B cell (primary cell): Measurements from ENCODE around the gene SYT2. TPM values are rescaled to one million over a fixed set of nuclear protein-coding genes. Genes with fewer than 3 reads are reported as not detected.
A peak's percentile ranks its signal among the peaks of the same experiment; 100 is the strongest.

Experiments
- ATAC-seq: fragments of 200-7000 bp; cut with Tn5 transposase; one replicate; pipeline ENCODE4 v1.10.0; 2021; ENCODE audit warnings: low read depth, mild to moderate bottlenecking, moderate number of reproducible peaks, moderate library complexity
- CTCF ChIA-PET: fragments of 350-600 bp; sonication (Branson Sonifier 250); formaldehyde crosslinking; loops from one replicate; lab custom pipeline; 2021; ENCODE audit warnings: antibody characterized with exemption, inconsistent platforms; lab: Charles Lee
- POLR2A ChIA-PET: fragments of 350-600 bp; sonication (Branson Sonifier 250); formaldehyde crosslinking; loops from one replicate; lab custom pipeline; 2021; ENCODE audit warnings: antibody characterized with exemption; lab: Charles Lee
- DNase-seq: peaks from one replicate; pipeline ENCODE4 v3.0.0; 2013
- H2AFZ ChIP-seq: 2 replicates; pipeline ENCODE4 v1.6.1; 2012; ENCODE audit warnings: mild to moderate bottlenecking, low read depth, low read length; ENCODE audit not compliant: insufficient read depth, poor library complexity, severe bottlenecking
- H3K27ac ChIP-seq, 2 donors: 1 replicate in 1 of 2; 2 replicates in 1 of 2; pipeline ENCODE4 v1.5.1; 2012 to 2013; ENCODE audit warnings: low read length in 2 of 2, mild to moderate bottlenecking in 2 of 2, moderate library complexity in 1 of 2
- H3K27me3 ChIP-seq, 4 experiments: fragments of 200-600 bp in 1 of 4; sonication (generic) in 1 of 4; replicated peaks in 1 of 4; 1 replicate in 2 of 4; 2 replicates in 2 of 4; pipeline versions ENCODE4 v1.6.1 to v1.7.0; 2013 to 2016; ENCODE audit warnings: low read length in 3 of 4, mild to moderate bottlenecking in 2 of 4, mixed read lengths in 1 of 4, moderate library complexity in 1 of 4; ENCODE audit not compliant: insufficient read depth in 4 of 4, control insufficient read depth in 3 of 4; ENCODE audit errors: control extremely low read depth in 1 of 4
- H3K36me3 ChIP-seq, 2 experiments: replicated peaks in 1 of 2; 1 replicate in 1 of 2; 2 replicates in 1 of 2; pipeline versions ENCODE4 v1.6.1 to v1.7.1; 2013; ENCODE audit warnings: low read length in 1 of 2; ENCODE audit not compliant: insufficient read depth in 2 of 2, control insufficient read depth in 1 of 2; ENCODE audit errors: control extremely low read depth in 1 of 2, extremely low read depth in 1 of 2
- H3K4me1 ChIP-seq, 2 donors: fragments of 200-600 bp in 1 of 2; sonication (generic) in 1 of 2; 1 replicate in 1 of 2; 2 replicates in 1 of 2; pipeline versions ENCODE4 v1.5.1 to v1.6.1; 2013 to 2017; ENCODE audit warnings: low read length in 2 of 2; ENCODE audit not compliant: control insufficient read depth in 2 of 2, insufficient read depth in 2 of 2
- H3K4me2 ChIP-seq: replicated peaks from 2 replicates; pipeline ENCODE3; 2012; ENCODE audit warnings: mild to moderate bottlenecking, low read depth, low read length; ENCODE audit not compliant: poor library complexity, severe bottlenecking
- H3K4me3 ChIP-seq, 5 experiments: fragments of 200-600 bp in 1 of 5; sonication (generic) in 1 of 5; 1 replicate in 3 of 5; 2 replicates in 2 of 5; pipeline versions ENCODE4 v1.5.1 to v1.7.0; 2011 to 2016; ENCODE audit warnings: low read length in 4 of 5, mild to moderate bottlenecking in 4 of 5, low read depth in 2 of 5, control low read depth in 1 of 5, moderate library complexity in 1 of 5; ENCODE audit not compliant: insufficient read depth in 1 of 5; ENCODE audit errors: control extremely low read depth in 1 of 5, extremely low read depth in 1 of 5
- H3K79me2 ChIP-seq: fragments of 200-600 bp; sonication (generic); one replicate; pipeline ENCODE4 v1.6.0; 2016; ENCODE audit warnings: low read length; ENCODE audit not compliant: control insufficient read depth, insufficient read depth
- H3K9ac ChIP-seq: fragments of 200-600 bp; sonication (generic); 2 replicates; pipeline ENCODE4 v1.6.1; 2017; ENCODE audit warnings: mild to moderate bottlenecking, low read length, moderate library complexity
- H3K9me3 ChIP-seq, 3 donors: one replicate each; pipeline versions ENCODE4 v1.6.1 to v1.7.1; 2013; ENCODE audit warnings: low read length in 2 of 3; ENCODE audit not compliant: control insufficient read depth in 2 of 3, insufficient read depth in 1 of 3; ENCODE audit errors: control extremely low read depth in 1 of 3
- H4K20me1 ChIP-seq: 2 replicates; pipeline ENCODE4 v1.6.0; 2012; ENCODE audit warnings: mild to moderate bottlenecking, low read length; ENCODE audit not compliant: insufficient read depth, control insufficient read depth, poor library complexity, severe bottlenecking
- H3K27ac Mint-ChIP-seq: one replicate; pipeline ENCODE4 v1.8.0; 2021; ENCODE audit warnings: mixed read lengths
- H3K27me3 Mint-ChIP-seq: one replicate; pipeline ENCODE4 v1.8.0; 2021; ENCODE audit warnings: mixed read lengths
- H3K4me1 Mint-ChIP-seq: one replicate; pipeline ENCODE4 v1.8.0; 2021; ENCODE audit warnings: mixed read lengths
- H3K4me3 Mint-ChIP-seq: one replicate; pipeline ENCODE4 v1.8.0; 2021; ENCODE audit warnings: mixed read lengths
- H3K9me3 Mint-ChIP-seq: one replicate; pipeline ENCODE4 v1.8.0; 2022; ENCODE audit warnings: mixed read lengths; ENCODE audit not compliant: insufficient read depth
- EZH2 ChIP-seq: IDR thresholded peaks from 2 replicates; pipeline ENCODE4 v1.6.1; 2012; ENCODE audit warnings: borderline replicate concordance, low read depth, mild to moderate bottlenecking, moderate library complexity, low read length; ENCODE audit not compliant: insufficient read depth, poor library complexity, severe bottlenecking
- whole genome bisulfite sequencing: methylation state at CpG from one replicate; pipeline ENCODE4 v1.1.5; 2013; ENCODE audit warnings: missing lambda C conversion rate; ENCODE audit not compliant: insufficient coverage; 5-methylcytosine and 5-hydroxymethylcytosine counted together
- intact Hi-C: fragments of 100-400 bp; cut with micrococcal nuclease; formaldehyde crosslinking; loops from one replicate; pipeline ENCODE4 v1.10.0; 2022
- polyA plus RNA-seq: library from polyadenylated mRNA; depleted of rRNA; stranded (reverse); fragments of >200 nt; gene quantifications from 2 replicates; pipeline ENCODE4 v1.2.3, GENCODE V29; 2012
- total RNA-seq, 2 donors: library from RNA; stranded (reverse); fragments of 120-200 nt in 1 of 2; gene quantifications; 1 replicate in 1 of 2; 2 replicates in 1 of 2; pipeline versions ENCODE4 v1.2.3 to v1.2.4, GENCODE V29; 2013 to 2022
- TF ChIP-seq, protein P1 (sequence below): fragments of 200-600 bp; IDR thresholded peaks from one replicate; pipeline ENCODE4 v1.8.0; 2022; ENCODE audit warnings: antibody characterized with exemption, mild to moderate bottlenecking

Gene SYT2
- total and polyA plus RNA-seq, 2 donors (not counting 1 experiment from before 2014, with no cell fraction given), result not detected

DNA sequence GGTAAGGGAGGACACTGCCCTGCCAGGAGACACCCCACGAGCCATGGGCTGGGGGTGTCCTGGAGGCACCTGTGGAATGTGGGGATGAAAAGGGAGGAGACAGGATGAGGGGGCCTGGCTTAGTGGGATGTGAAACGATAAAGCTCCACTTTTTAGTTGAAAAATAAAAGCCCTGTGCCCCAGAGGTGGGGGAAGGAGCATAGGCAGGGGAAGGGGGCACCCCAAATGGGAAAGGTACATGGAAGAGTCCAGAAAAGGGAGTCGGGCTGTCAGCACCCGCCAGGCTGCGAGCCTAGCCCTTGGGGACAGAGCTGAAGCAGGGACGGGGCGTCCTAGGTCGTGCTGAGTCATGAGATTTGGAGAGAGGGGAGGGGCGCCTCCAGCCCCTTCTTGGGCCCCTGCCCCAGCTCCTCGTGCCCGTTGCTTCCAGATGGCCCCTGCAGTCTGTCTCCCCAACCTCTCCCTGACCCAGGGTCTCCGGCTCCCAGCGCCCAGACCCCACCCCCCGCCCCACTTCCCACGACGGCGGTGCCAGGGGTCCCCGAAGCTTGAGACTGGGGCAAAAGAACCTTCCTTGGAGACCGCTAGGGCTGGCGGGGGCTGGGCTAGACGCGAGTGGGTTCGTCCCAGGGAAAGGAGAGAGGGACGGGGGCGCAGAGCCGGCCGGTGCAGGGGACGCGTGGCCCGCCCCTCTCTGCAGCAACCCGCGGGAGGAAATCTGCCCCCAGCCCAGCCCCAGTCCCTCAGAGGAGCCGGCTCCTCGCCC, 795 bp downstream of the SYT2 start:
- Histone ChIP-seq H3K27me3 (peaks cover 0 to 64% (median 21%) of the 10 kb centered on the region in 4 experiments), H3K27ac (no peak overlapping the region), H3K36me3 (no peaks in the 10 kb centered on the region), H2AFZ (no peak overlapping the region), H3K9me3 (no peaks in the 10 kb centered on the region), H3K4me1 (peaks cover 9 to 14% of the 10 kb centered on the region in 2 donors), H3K4me3 (no peak overlapping the region), H3K9ac (no peak overlapping the region), H3K79me2 (no peaks in the 10 kb centered on the region), H3K4me2 (peak overlapping the region; percentile 53), H4K20me1 (no peaks in the 10 kb centered on the region)
- WGBS, result 5% methylated on average over 26 of the region's 34 CpGs
- peaks cover 8% of the 10 kb centered on the region for H3K4me1 Mint-ChIP-seq
- intact Hi-C loops, result no loop called here
- TF ChIP-seq EZH2, result no peak
- TF ChIP-seq, protein P1, sequence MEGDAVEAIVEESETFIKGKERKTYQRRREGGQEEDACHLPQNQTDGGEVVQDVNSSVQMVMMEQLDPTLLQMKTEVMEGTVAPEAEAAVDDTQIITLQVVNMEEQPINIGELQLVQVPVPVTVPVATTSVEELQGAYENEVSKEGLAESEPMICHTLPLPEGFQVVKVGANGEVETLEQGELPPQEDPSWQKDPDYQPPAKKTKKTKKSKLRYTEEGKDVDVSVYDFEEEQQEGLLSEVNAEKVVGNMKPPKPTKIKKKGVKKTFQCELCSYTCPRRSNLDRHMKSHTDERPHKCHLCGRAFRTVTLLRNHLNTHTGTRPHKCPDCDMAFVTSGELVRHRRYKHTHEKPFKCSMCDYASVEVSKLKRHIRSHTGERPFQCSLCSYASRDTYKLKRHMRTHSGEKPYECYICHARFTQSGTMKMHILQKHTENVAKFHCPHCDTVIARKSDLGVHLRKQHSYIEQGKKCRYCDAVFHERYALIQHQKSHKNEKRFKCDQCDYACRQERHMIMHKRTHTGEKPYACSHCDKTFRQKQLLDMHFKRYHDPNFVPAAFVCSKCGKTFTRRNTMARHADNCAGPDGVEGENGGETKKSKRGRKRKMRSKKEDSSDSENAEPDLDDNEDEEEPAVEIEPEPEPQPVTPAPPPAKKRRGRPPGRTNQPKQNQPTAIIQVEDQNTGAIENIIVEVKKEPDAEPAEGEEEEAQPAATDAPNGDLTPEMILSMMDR, result no peak
- POLR2A ChIA-PET, result no interaction called here
- H3K27ac Mint-ChIP-seq, result no peak overlapping the region
- ATAC-seq (no peak), DNase-seq (no peak)
- no peaks in the 10 kb centered on the region for H3K9me3 Mint-ChIP-seq
- CTCF ChIA-PET, result no interaction called here
- H3K4me3 Mint-ChIP-seq, result no peak overlapping the region
- H3K27me3 Mint-ChIP-seq, result peaks cover 62% of the 10 kb centered on the region
